Activated CD4-positive, alpha-beta T cell treated with anti-CD3 and anti-CD28 coated beads, Interleukin-2, amount 50 U/mL, for 16 hours (primary cell): Measurements from ENCODE around the gene PDE6B.
"Not testable (repeated sequence)": the region's sequence is repeated elsewhere in the genome, so short reads cannot be mapped to it uniquely, and the experiment has no call there.

ENCODE experiments used
- DNase-seq: peaks from one replicate; pipeline ENCODE4 v3.0.0-alpha.2; 2020

The PDE6B gene

GRCh38 chr4:637536-638280, 12.3 kb downstream of the PDE6B start:
- DNase-seq, result no peak

- DNase-seq, result not testable (repeated sequence)
Observed at GRCh38 chr4:642366-642765, 17.0 kb downstream of the PDE6B start.

DNA sequence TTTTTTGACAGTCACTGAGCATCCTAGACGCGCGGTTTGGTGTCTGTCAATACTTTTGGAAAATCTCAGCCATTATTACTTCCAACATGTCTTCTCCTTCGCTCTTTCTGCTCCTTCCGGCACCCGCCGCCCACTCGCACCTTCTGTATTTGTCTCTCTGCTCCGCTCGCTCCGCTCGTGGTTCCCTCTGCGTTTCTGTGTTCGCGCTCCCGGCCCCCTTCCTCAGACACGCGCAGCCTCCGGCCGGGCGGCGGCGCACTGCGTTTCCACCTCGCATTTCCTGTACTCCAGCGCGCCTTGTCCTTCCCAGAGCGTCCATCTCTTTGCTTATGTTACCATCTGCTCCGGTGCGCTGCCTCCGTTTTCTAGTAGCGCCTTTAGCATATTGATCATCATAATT, 21.1 kb downstream of the PDE6B start:
- peak; percentile 12 for DNase-seq

DNA sequence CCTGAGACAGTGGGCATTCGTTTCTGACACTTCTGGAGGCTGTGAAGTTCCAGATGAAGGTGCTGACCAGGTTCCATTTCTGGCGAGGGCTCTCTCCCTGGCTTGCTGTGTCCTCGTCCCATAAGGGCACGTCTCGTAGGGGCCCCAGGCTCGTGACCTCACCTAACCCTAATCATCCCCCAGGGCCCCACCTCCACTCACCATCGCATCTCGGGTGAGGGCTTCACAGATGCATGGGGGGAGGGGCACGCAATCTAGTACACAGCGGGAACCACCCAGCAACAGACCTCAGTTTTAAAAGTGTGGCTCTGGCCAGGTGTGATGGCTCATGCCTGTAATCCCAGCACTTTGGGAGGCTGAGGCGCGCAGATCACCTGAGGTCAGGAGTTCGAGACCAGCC, 22.1 kb downstream of the PDE6B start:
- no peak for DNase-seq

DNA sequence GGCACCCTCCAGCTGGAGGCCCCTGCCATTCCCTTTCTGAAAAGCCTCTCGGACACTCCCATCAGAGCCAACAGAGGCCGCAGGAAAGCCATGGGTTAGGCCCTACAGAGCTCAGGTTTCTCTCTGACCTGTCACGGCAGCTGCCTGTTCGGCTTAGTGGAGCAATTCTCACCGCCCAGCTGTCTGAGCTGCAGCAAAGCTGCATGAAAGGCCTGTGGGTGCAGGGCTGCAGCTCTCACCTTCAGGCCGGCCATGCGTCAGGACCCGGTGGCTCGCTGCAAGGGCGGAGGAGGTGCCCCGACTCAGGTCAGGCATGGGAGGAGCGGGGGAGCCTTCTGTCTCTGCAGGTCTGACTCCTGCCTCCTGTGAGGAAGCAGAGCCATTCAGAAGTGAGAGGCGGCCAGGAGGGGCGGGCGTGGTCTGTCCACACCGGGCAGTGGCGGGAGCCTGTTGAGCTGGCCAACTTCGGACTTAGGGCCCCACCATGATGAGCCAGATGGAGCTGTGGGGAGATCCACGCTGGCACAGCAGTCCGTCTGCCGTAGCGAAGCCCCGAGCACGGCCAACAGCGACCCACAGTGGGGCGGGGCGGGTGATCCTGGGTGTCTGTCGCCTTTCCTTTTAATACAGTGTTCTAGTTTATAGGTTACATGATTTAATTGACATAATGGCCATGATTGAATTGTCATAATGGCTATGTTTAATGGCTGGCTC, 23.4 kb downstream of the PDE6B start:
- no peak for DNase-seq

DNA sequence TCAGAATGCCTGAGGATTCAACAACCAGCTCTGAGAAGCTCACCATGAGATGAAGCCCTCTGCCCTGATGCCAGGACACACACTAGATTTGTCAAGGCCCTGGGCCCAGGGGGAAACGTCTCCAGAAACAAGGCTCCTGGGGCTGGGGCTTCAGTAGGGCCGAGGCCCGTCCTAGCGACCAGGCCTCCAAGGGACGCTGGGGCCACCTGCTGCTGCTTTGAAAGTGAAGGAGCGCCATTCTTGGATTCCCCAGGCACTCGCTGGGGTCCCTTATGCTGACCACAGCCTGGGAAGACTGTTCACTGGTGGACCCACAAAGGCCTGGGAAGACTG, 23.9 kb downstream of the PDE6B start:
- DNase-seq, result no peak

GRCh38 chr4:649751-650310, 24.5 kb downstream of the PDE6B start:
- no peak for DNase-seq

DNA sequence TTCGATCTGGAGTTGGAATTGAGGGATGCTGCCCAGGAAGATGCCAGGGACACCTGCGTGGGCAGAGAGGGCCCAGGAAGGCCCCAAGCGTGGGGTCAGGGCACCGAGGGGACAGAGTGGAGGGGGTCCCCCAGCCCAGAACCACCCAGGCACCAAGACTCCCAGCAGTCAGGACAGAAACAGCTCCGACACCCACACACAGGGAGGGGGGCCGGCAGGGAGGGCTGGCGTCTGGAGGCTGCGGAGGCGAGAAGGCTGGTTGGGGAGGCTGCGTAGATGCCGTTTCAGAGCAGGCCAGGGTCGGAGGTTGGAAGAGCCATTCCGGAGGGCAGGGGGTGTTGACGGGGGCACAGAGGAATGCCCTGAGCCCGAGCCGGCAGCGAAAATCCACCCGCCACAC, 25.1 kb downstream of the PDE6B start:
- DNase-seq, result no peak

- no peak for DNase-seq
Observed at GRCh38 chr4:650951-651883, 25.8 kb downstream of the PDE6B start.

GRCh38 chr4:651884-652642, 26.7 kb downstream of the PDE6B start:
- DNase-seq, result no peak

DNA sequence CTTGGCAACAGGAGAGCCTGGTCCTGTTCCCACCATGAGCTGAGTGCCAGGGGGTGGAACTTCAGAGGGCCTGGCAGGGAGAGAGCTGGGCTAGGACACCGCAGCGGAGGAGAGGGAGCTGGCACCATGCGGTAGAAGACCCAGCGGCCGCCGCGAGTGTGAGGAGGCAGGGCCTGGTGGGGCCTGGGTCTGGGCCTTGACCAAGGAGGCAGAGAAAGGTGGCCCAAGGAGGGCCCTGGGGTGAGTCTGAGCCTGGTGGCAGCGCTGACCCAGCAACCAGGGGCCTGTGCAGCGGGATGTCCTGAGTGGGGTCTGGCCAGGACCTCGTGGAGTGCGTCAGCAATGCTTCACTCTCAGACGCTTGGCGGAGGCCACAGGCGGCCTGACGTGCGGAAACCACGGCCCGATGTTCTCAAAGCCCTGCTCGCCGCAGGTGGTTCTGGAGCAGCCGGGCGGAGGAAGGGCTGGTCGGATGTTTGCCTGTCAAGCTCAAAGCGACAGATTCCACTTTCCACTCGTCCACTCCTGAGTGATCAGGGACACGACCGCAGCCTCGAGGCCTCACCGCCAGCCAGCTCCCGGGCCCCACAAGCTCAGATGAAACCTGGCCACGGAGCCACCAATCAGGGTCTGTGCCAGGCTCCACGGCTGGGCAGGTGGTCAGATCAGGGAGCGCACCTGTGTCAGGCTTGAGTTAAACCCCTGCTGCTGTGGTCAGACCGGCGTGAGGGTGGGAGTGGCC, 27.9 kb downstream of the PDE6B start:
- no peak for DNase-seq

- DNase-seq, result no peak
Observed at GRCh38 chr4:653831-654502, 28.6 kb downstream of the PDE6B start.

- no peak for DNase-seq
Observed at GRCh38 chr4:654503-654845, 29.1 kb downstream of the PDE6B start.

GRCh38 chr4:654871-655463, 29.6 kb downstream of the PDE6B start:
- DNase-seq, result no peak

GRCh38 chr4:655464-656151, 30.2 kb downstream of the PDE6B start:
- no peak for DNase-seq

GRCh38 chr4:656436-657337, 31.3 kb downstream of the PDE6B start:
- DNase-seq, result no peak

GRCh38 chr4:657338-657833, 32.0 kb downstream of the PDE6B start:
- no peak for DNase-seq

DNA sequence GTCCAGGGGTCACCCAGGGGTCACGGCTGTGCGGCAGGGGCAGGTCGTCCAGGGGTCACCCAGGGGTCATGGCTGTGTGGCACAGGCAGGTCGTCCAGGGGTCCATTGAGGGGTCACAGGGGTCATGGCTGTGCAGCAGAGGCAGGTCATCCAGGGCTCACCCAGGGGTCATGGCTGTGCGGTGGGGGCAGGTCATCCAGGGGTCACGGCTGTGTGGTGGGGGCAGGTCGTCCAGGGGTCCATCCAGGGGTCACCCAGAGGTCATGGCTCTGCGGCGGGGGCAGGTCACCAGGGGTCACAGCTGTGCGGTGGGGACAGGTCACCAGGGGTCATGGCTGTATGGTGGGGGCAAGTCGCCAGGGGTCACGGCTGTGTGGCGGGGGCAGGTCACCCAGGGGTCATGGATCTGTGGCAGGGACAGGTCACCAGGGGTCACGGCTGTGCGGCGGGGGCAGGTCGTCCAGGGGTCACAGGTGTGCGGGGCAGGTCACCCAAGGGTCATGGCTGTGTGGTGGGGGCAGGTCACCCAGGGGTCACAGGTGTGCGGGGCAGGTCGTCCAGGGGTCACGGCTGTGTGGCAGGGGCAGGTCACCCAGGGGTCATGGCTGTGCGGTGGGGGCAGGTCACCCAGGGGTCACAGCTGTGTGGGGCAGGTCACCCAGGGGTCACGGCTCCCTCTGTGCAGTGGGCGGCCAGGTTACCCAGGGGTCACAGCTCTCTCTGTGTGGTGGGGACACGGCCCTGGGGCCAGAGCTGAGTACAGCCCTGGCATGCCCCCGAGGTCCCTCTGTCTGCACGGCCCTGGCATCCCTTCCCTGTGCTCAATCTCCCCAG, 32.7 kb downstream of the PDE6B start:
- no peak for DNase-seq
